NCI-H1048 (cell line): ENCODE measurements around the gene USP32.
"Not testable (repeated sequence)": the region's sequence is repeated elsewhere in the genome, so short reads cannot be mapped to it uniquely, and the experiment has no call there.

Experiments used
- DNase-seq: peaks from one replicate; lab custom pipeline; 2025; lab: John Stamatoyannopoulos, UW

The USP32 gene

DNA sequence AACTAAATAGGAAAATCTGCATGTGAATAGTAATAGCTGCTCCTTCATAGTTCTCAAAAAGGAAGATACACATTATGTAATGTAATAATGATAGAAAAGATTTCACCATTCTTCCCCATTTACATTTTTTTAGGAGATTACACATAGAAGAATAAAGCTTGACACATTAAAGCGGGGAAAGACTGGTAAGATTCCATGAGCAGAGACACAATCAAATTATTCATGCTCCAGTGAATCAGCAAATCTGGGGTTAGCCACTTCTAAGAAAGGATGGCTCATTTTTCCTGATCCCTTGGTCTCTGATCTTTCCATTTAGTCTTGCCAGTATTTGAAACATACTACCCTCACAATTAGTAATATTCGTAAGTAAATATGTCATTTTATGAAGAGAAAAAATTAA, 160.2 kb downstream of the USP32 start:
- DNase-seq = no peak

DNA sequence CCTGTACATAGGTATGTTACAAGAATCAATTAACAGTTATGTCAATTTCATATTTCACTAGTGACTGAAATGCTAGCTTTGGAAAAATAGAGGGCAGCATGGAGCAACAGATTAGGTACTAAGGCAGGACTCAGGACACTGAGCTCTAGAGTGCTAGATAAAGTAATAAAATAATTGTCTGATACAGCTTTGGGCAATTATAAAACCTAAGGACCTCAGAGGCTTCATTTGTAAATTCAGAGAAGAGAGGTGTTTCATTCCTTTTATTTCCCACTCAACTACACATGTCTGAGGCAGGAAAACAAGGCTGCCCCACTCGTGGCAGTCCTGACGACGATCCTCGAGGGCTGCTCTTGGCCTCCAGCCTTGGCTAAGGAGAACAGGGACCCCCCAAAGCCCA, 160.7 kb downstream of the USP32 start:
- no peak for DNase-seq

DNA sequence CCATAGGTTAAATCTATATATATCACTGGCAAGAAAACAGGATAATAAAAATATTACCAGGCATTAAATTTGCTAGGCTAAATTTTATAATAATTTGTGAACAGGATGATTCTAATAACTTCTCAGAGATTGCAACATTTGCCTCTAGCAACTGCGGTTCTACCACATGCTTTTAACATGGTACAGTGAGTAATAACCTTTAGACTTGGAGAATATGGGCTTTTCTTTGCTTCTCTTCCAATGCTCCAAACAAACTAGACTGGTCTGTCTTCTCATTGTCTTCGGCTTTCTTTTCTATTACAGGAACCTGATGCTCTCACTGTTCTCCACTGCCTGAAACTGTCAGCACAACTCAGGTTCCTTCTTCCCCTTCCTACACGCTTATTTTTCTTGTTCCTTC, 161.6 kb downstream of the USP32 start:
- no peak for DNase-seq

DNA sequence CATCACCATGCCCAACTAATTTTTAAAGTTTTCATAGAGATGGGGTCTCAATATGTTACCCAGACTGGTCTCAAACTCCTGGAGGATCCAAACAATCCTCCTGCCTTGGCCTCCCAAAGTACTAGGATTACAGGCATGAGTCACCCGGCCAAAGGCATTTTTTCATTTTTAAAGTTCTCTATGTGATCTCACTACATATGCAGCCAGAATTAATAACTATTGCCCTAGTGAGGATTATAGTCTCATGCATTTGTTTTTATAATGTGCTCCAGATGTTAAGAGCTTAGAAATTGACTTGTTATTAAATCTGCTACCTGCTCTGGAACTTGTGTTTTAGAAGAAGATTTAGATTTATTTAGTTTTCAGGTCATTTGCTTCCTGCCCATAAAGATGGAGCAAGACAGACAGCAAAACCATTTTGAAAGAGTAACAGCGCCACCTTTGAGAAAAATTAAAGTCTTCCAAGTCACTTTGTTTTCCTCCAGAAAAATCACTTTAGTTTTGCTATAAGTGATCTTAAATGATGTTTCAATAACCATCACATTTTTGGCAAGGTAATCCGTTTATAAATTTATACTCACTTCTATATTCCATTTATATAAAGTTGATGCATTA, 162.6 kb downstream of the USP32 start:
- DNase-seq = no peak

DNA sequence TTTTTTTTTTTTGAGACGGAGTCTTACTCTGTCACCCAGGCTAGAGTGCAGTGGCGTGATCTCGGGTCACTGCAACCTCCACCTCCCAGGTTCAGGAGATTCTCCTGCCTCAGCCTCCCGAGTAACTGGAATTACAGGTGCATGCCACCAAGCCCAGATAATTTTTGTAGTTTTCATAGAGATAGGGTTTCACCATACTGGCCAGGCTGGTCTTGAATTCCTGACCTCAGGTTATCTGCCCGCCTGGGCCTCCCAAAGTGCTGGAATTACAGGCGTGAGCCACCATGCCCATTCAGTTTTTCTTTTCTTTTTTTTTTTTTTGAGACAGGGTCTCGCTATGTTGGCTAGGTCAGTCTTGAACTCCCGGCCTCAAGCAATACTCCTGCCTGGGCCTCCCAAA, 164.7 kb downstream of the USP32 start:
- not testable (repeated sequence) for DNase-seq

DNA sequence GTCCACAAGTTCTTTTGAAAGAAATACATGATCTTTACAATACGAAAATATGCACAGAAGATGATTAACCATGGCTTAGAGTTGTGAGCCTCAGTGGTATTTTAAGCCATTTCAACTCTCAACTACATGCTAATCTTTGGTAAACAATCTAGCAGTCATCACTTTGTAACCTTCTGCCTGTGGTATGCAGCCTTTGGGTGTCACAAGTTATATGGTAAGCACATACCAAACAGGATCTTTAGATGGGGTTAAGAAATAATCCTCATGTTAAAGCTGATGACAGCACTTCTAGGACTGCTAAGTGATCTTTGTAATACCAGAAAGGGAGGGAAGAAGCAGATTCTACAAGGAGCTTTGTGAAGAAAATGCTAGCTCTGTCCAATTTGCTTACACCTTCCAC, 167.9 kb downstream of the USP32 start:
- no peak for DNase-seq

DNA sequence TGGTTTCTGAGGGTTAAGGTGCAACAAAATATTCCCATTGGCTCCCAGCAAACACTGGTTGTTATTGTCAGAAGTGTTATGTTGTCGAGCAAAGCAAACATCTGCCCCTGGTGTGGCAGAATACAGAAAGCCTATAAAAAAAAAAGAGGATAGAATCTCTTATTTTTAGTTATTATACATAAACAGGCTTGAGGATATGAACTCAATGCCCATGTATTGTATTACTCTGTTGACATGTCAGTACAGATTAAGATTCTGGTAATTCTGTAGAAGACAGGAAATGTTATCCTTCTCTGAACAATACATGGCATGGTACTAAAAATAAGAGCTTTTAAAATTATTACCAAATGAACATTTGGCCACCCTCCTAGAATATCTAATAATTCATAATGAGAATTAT, 168.5 kb downstream of the USP32 start:
- no peak for DNase-seq

DNA sequence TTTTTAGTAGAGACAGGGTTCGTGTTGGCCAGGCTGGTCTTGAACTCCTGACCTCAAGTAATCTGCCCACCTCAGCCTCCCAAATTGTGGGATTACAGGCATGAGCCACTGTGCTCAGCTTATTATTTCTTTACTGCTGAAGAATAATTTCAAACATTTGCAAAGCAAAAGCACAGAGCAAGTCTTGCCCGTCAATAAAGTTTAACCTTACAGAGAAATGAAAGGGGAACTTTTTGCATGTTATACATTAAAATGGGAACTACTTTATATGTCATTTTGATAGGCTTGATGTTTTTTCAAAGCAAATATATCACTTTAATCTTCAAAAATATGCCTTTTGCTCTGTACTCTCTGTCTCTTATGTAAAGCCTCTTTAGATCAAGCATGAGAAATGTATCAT, 173.2 kb downstream of the USP32 start:
- DNase-seq = not testable (repeated sequence)

DNA sequence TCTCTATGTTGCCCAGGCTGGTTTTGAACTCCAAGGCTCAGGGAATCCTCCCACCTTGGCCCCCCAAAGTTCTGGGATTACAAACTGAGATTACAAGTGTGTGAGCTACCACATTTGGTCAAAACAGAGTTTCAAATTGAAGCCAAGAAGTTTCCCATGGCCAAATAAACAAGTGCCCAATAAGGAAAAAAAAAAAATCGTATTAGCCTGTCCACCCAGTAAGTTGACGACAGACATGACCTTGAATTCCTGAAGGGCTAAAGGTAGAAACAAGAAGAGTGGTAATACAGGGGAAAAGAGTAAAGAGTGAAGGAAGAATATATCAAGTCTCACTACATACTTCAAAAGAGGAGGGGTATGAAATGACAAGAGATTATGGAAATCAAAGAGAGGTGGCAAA, 176.0 kb downstream of the USP32 start:
- DNase-seq = not testable (repeated sequence)

DNA sequence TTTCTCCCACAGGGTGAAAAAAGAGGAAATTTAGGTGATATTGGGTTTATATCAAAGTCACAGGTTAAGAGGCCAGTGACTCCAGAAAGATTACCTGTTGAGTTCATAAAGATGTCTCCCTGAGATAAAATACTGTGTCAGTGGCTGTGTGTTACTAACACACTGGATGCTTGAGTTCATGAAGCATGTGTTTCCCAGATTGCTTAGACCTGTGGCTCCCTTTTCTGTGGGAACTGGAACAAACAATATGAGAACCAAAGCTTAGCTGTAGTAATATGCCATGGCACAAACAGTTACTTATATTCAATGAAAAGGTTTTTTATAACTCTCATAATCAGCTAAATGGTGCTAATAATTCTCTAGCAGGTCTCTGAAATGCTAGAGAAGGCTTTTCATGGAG, 180.7 kb downstream of the USP32 start:
- DNase-seq = not testable (repeated sequence)

DNA sequence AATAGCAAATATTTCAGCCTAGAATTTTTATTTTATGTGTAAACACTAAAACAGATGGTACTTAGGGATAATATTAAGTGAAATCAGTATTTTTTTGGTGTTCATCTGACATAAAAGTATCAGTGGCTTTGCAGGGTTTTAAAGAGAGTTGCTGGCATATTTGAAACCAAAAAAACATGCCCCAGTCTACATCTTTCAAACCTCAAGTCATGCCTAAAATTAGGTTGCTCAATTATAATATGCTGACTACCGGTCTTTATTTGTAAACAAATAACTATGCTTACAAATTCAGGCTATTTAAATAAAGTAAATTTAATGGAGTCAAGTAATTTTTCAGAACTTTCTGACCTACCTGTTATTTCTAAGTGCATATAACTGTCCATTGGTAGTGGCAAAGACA, 183.6 kb downstream of the USP32 start:
- DNase-seq = not testable (repeated sequence)

DNA sequence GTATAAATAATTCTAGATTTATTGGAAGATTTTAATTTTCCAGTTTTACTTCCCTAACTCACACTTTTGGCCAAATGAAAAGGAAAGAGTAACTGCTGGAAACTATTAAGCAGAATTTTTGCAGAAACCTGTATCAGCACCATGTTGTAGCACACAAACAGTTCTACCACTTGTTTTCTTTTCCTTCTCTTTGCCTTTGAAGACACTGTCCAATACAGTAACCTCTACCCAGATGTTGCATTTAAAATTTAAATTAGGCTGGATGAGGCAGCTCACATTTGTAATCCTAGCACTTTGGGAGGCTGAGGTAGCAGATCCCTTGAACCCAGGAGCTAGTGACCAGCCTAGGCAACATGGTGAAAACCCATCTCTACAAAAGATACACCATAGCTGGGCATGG, 186.2 kb downstream of the USP32 start:
- not testable (repeated sequence) for DNase-seq

DNA sequence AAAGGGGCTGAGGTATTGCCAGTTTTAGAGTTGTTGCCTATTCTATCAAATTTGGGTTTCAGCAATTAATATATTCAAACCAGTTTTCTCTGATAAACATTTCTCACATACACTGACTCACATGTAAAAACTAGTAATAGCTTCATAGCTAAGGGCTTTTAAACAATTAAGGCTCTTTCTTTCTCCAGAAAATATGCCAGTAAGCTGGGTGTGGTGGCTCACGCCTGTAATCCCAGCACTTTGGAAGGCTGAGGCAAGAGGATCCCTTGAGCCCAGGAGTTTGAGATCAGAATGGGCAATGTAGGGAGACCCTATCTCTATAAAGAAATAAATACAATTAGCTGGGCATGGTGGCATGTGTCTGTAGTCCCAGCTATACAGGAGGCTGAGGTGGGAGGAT, 193.3 kb downstream of the USP32 start:
- not testable (repeated sequence) for DNase-seq

DNA sequence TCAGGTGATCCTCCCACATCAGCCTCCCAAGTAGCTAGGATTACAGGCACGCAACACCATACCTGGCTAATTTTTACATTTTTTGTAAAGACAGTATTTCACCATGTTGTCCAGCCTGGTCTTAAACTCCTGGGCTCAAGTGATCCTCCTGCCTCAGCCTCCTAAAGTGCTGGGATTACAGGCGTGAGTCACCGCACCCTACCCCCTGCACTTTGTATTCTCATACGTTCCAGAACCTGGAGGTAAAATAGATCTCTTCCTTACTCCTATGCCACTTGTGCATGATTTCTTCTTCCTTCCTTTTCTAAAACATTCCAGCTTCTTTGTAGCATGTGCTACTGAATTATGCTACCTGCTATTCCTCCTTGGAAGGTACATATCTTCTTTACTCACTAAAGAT, 197.8 kb downstream of the USP32 start:
- DNase-seq = not testable (repeated sequence)

DNA sequence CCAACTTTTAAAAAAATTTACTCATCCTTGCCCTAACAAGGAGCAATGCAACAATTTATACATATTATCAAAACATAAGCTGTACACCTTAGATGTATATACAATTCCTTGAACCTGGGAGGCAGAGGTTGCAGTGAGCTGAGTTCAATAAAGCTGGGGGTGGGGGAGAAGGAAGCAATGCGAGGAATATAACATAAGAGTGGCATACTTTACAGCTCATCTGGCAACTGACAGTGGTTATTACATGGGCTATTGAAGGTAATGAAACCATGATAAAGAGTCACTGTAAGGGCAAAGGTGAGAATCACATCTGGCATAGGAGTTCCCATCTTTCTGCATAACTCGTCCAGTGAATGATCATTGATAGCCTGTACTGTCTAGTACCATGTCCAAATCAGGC, 198.5 kb downstream of the USP32 start:
- no peak for DNase-seq

DNA sequence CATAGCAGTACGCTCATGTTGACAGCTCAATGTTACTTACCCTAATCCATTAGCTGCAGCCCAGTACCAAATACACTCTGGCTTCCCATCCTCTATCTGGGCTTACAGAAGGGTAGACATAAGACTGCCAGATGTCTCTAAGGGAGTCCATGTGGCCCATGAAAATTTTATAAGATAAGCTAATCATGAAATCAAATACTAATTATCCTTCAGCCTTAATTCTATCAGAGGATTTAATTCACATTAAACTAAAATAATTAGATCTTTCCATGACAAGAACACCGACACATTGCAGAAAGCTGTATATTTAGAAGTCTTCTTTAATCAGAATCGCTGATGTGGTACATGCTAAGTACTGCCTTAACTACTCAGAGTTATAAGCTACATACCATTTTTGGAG, 198.9 kb downstream of the USP32 start:
- not testable (repeated sequence) for DNase-seq

DNA sequence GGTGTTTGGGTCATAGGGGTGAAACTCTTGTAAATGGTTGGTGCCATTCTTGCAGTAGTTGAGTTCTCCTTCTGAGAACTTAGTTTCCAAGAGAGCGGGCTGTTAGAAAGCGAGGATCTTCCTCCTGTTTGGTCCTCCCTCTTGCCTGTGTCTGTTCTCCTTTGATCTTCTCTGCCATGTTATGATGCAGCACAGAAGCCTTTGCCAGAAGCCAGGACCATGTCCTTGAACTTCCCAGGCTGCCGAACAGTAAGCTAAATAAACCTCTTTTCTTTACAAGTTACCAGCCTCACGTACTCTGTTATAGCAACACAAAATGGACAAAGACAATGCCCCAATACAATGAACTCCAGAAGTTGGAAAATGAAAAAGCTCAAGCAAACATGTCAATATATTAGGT, 201.9 kb downstream of the USP32 start:
- not testable (repeated sequence) for DNase-seq

DNA sequence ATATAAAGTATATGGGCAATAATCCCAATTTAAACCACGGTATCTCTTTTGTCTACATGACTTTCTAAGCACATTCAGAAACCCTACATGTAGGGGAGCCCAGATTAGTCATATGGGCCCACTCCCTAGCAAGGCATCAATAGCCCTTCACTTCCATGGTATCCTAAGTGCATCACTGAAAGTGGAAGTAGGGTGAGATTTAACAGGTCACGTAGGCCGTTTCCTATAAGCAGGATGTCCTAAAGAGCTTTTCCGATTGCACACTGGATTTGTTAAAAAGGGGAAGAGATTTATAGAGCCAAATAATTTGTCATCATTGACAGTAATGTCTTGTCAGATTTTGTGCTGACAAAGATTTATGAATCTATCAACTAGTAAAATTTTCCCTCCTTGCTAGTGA, 203.2 kb downstream of the USP32 start:
- no peak for DNase-seq

DNA sequence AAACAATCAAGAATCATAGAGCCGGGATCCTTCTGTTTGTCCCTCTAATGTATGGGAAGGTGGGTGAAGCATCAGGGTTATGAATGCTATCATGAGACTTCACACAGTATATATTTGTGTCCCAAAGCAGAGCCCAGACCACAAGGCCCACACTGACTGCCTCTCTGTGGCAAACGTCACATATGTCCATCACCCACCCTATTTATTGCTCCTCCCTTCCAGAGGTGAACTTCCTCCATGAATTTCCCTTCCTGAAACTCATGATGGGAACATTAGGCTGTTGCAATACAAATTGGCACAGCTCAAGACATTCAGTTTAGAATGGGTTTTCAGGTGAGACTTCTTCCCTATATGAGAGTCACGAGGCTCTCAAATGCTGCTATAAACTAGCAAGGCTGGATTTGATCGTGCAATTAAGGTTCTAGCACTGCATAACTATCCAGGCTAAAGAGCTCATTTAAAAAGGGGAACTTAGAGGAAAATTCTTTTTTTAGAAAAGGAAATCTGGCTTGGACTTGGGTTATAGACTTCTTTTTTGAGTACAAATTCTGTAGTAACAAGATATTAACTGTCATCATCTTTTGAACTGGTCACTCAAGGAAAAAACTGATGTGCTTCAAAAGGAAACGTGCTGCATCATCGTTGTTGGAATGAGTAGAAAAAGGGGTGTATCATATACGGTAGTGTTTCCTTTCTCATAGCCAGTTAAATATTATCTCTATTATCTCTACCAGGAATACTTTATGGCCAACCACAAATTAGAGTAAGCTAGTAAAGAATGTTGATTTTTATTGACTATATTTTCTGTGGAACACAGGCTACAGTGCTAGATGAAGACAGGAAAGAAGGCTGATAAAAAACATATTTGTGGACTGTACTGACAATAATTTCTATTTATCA, 204.8 kb downstream of the USP32 start:
- not testable (repeated sequence) for DNase-seq

DNA sequence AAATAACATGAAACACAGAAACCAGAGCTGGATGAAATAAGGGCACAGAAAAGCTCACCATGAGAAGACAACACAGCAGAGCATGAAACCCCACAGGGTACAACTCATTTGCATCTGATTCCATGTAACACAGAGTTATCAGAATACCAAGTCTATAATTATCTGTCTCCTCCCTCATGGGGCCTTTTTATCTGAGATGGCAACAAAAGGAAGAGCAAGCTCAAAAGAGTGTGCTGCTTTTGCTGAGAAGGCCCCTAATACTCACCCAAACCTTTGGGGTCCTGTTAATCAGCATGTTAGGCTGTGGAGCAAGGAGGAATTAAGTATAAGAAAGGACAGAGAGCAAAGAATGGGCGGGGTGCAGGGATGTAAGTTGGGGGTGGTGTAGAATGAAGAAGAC, 205.6 kb downstream of the USP32 start:
- DNase-seq = not testable (repeated sequence)

DNA sequence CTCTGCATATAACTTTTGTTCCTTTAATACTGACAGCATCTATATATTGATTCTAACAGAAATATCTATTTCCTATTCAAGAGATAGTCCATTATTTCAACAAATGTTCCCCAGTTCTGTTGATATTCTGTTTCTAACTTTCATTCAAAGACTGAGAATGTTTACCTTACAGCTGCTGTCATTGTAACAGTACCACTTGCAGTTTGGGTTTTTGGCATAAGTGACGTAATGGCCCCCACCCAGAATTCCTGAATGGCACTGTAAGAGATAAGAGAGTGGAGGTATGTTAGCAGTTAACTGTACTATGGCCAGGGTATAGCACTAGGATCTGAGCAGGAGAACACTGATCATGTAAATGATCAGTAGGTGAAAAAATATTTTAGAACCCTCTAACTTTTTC, 211.6 kb downstream of the USP32 start:
- not testable (repeated sequence) for DNase-seq

DNA sequence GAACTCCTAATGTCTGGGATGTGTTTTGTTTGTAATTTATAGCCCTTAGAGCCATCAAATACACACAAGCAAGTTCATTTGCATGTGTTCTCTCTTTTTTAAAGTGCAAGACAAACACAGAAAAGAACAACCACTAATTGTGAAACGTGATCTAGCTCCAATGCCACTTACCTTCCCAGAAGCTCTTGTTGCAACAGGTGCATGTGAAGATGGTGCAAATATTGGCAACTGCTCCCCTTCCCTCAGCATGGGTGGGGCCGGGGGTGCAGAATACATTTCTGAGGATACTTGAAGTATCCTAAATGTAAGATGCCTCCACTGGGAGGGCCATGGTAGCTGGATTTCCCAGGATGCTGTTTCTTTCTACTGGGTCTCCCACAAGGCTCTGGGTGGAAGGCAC, 213.8 kb downstream of the USP32 start:
- DNase-seq = not testable (repeated sequence)

DNA sequence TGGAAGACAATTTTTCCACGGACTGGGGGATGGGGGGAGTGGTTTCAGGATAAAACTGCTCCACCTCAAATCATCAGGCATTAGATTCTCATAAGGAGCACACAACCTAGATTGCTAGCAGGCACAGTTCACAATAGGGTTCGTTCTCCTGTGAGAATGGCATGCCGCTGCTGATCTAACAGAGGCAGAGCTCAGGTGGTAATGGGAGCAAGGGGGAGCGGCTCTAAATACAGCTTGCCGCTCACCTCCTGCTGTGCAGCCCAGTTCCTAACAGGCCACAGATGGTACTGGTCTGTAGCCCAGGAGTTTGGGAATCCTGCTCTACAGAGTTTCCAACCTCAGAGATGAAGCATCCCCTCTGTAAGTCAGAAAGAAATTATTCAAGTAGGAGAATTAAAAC, 215.2 kb downstream of the USP32 start:
- DNase-seq = not testable (repeated sequence)

DNA sequence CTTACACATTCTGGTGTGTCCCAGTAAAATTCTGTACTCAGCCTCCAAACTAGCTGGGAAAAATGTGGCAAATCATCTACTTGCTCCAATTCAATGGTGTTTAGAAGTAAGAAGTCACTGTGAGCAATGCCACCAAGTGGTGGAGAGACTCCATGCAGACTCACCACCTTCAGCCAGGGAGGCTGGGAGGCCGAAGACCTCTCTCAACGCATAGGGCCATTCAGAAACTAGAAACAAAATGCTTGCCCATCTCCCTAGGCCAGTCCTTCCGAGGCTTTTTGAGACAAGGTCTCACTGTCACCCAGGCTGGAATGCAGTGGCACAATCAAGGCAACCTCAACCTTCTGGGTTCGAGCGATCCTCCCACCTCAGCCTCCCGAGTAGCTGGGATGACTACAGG, 217.2 kb downstream of the USP32 start:
- not testable (repeated sequence) for DNase-seq
